Astrocyte of the spinal cord (primary cell): Measurements from ENCODE around the gene DCDC2B.

Source experiments
- DNase-seq: peaks from one replicate; pipeline ENCODE4 v3.0.0; 2011; ENCODE audit warnings: low read depth, low spot score
- H3K4me3 ChIP-seq: 2 replicates; pipeline ENCODE4 v1.5.1; 2011; ENCODE audit warnings: low read depth, mild to moderate bottlenecking, low read length, moderate library complexity
- in situ Hi-C: cut with HindIII; loops from 2 replicates; pipeline ENCODE4 v1.10.0; 2017; ENCODE audit warnings: low sequenced_read_pairs
- TF ChIP-seq, protein P1 (sequence below): IDR thresholded peaks from 2 replicates; pipeline ENCODE4 v1.5.1; 2012; ENCODE audit warnings: low read depth, mild to moderate bottlenecking, low read length, inconsistent platforms

DCDC2B gene

DNA sequence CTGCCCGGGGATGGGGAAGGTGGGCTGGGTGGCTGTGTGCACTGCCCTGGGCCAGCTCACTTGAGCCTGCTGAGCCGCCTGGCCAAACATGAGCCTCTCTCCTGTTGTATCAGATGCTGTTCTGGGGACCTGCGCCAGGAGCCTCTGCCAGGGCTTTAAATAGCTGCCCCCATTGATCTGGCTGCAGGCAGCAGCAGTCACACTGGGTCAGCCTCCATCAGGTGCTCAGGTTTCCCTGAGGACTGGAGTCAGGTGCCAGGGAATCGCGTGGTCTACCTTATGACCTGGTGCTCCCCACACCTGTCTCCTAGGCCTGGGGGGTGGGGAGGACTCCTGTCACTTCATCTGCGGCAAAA lies 9.2 kb upstream of the DCDC2B start:
- DNase-seq, result no peak
- TF ChIP-seq, protein P1, sequence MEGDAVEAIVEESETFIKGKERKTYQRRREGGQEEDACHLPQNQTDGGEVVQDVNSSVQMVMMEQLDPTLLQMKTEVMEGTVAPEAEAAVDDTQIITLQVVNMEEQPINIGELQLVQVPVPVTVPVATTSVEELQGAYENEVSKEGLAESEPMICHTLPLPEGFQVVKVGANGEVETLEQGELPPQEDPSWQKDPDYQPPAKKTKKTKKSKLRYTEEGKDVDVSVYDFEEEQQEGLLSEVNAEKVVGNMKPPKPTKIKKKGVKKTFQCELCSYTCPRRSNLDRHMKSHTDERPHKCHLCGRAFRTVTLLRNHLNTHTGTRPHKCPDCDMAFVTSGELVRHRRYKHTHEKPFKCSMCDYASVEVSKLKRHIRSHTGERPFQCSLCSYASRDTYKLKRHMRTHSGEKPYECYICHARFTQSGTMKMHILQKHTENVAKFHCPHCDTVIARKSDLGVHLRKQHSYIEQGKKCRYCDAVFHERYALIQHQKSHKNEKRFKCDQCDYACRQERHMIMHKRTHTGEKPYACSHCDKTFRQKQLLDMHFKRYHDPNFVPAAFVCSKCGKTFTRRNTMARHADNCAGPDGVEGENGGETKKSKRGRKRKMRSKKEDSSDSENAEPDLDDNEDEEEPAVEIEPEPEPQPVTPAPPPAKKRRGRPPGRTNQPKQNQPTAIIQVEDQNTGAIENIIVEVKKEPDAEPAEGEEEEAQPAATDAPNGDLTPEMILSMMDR, result no peak
- in situ Hi-C loops, result no loop called here
- peak overlapping the region; percentile 69 for H3K4me3 ChIP-seq

GRCh38 chr1:32200226-32201010 lies 8.5 kb upstream of the DCDC2B start, which contains the start of gene CCDC28B:
TSS of gene CCDC28B (plus strand) at chr1:32200595. CDS start at chr1:32201936, 1,341 bp downstream.
- DNase-seq, result peak; percentile 74
- TF ChIP-seq, protein P1, result no peak
- in situ Hi-C loops, result no loop called here
- H3K4me3 ChIP-seq, result peak within 1 kb of the TSS; percentile 69

- TF ChIP-seq, protein P1, result peak; percentile 8
- in situ Hi-C loops, result no loop called here
- DNase-seq, result peak; percentile 66
- peak overlapping the region; percentile 69 for H3K4me3 ChIP-seq
Measured at GRCh38 chr1:32201011-32201855, 7.7 kb upstream of the DCDC2B start.

DNA sequence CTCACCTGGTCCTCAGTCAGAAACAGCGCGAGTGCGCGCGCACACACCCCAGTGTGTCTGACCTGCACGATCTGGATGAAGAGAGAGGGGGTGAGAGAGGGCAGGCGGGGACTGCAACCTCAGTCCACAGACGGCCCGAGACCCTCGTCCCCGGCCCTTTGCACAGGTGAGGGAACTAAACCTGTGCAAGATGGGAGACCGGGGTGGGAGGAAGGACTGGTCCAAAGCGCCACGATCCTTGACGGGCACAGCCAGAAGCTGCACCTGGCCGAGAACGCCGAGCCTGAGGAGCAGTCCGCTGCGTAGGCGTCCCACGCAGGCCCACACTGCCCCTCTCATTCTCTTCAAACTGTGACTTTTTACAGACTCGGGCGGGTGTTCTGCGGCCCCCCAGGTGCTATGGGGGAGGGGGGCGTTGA lies 3.9 kb upstream of the DCDC2B start:
- no peak for DNase-seq
- H3K4me3 ChIP-seq, result peak overlapping the region; percentile 82
- in situ Hi-C loops, result no loop called here
- TF ChIP-seq, protein P1, result no peak

DNA sequence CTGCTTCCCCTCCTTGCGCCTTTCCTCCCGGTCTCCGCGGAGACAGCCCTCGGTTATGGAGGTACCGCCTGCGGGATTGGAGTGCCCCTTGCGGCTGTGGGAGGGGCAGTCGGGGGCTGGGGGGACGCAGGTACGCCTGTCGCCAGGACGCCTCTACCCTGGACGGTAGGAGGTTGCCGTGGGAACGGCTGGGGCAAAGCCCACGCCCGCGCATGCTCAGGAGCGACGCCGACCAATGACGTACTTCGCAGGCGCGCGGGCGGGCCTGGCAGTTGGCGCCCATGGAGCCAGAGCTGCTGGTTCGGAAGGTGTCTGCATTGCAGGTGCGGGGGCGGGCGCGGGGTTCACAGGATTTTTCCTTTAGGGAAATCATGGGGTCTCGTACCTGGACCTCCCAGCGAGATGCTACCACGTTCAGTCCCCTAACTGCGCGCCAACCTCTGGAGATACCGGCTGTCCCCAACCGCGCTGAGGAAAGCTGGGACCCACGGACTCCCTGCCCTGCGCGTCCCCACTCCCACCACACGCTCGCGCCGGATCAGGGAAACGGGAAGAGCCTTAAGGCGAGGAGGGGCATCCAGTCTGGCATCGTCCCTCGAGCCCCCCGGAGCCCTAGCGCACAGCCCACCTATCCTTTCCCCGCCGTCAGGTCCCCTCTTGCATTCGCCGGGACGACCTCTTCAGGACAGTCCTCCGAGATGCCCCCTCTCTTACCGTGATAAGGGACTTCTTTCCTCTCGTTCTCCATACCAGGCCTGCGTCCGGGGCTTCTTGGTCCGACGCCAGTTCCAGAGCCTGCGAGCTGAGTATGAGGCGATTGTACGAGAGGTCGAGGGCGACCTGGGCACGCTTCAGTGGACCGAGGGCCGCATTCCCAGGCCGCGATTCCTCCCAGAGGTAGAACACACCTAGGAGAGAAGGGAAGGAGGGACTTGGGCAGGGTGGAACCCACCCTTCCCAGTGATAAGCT lies 3.2 kb upstream of the DCDC2B start, which contains the start of gene IQCC:
Gene IQCC, plus strand, starts transcription at position 271 of the 970 bp plus-strand sequence. Its CDS starts 11 bp downstream, at position 282.
- TF ChIP-seq, protein P1, result no peak
- peak within 1 kb of the TSS; percentile 82 for H3K4me3 ChIP-seq
- in situ Hi-C loops, result no loop called here
- peak; percentile 78 for DNase-seq
